Muscle layer of duodenum (tissue), 2 donors: ENCODE data around the gene MSI1.
A peak's percentile ranks its signal among the peaks of the same experiment; 100 is the strongest.

ENCODE experiments used
- H3K27ac ChIP-seq: one replicate; pipeline ENCODE4 v1.7.0; 2013; ENCODE audit warnings: mild to moderate bottlenecking, low read length
- H3K27me3 ChIP-seq: one replicate; pipeline ENCODE4 v1.7.0; 2013; ENCODE audit warnings: low read depth, mild to moderate bottlenecking, control low read depth, low read length
- H3K36me3 ChIP-seq, 2 donors: one replicate each; pipeline ENCODE4 v1.7.0; 2013; ENCODE audit warnings: low read length in 2 of 2, control low read depth in 1 of 2, mild to moderate bottlenecking in 1 of 2; ENCODE audit not compliant: insufficient read depth in 2 of 2, control insufficient read depth in 1 of 2
- H3K4me1 ChIP-seq, 2 donors: one replicate each; pipeline ENCODE4 v1.7.0; 2013; ENCODE audit warnings: low read length in 2 of 2, mild to moderate bottlenecking in 2 of 2, control low read depth in 1 of 2, moderate library complexity in 1 of 2; ENCODE audit not compliant: insufficient read depth in 2 of 2, control insufficient read depth in 1 of 2
- H3K4me3 ChIP-seq, 2 donors: one replicate each; pipeline ENCODE4 v1.7.0; 2013; ENCODE audit warnings: low read length in 2 of 2, low read depth in 1 of 2, mild to moderate bottlenecking in 1 of 2
- H3K9me3 ChIP-seq, 2 donors: one replicate each; pipeline ENCODE4 v1.7.0; 2013; ENCODE audit warnings: low read length in 2 of 2, control low read depth in 1 of 2, mild to moderate bottlenecking in 1 of 2; ENCODE audit not compliant: control insufficient read depth in 1 of 2
- donor health status: healthy.

MSI1 gene

DNA sequence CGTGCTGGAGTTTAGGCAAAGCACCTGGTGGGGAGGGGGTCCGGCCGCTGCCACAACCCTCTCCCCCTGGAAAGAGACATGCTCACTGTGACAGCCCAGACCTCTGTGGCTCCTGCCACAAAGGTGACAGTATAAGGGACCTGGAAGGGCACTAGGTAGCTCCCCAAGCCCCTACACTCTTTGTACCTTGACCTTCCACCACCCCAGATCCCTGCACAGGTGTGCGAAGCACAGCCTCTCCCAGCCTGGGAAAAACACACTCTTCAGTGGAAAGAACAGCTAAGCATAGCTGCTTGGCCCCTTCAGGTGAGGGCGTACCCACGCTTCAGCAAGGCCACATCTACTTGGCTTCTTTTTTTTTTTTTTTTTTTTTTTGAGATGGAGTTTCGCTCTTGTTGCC lies 36.4 kb downstream of the MSI1 start:
- Histone ChIP-seq H3K36me3 (no peaks in the 10 kb centered on the region), H3K4me3 (no peak overlapping the region), H3K4me1 (no peaks in the 10 kb centered on the region), H3K27me3 (no peaks in the 10 kb centered on the region), H3K9me3 (no peaks in the 10 kb centered on the region), H3K27ac (no peak overlapping the region)

DNA sequence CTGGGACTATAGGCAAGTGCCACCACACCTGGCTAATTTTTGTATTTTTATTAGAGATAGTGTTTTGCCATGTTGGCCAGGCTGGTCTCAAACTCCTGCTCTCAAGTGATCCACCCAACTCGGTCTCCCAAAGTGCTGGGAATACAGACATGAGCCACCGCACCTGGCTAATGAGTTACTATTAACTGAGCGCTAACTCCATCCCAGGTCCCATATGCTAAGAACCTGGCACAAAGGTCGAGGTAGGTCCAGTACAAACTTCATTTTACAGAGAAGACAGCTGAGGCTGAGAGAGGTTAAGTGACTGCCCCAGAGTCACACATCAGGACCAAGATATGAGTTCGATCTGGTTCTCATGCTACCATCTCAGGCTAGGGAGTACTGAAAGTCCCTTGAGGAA lies 36.9 kb downstream of the MSI1 start:
- no peaks in the 10 kb centered on the region for H3K9me3 ChIP-seq
- H3K36me3 ChIP-seq = no peaks in the 10 kb centered on the region
- no peak overlapping the region for H3K4me3 ChIP-seq
- no peaks in the 10 kb centered on the region for H3K27me3 ChIP-seq
- H3K4me1 ChIP-seq = no peaks in the 10 kb centered on the region
- no peak overlapping the region for H3K27ac ChIP-seq

DNA sequence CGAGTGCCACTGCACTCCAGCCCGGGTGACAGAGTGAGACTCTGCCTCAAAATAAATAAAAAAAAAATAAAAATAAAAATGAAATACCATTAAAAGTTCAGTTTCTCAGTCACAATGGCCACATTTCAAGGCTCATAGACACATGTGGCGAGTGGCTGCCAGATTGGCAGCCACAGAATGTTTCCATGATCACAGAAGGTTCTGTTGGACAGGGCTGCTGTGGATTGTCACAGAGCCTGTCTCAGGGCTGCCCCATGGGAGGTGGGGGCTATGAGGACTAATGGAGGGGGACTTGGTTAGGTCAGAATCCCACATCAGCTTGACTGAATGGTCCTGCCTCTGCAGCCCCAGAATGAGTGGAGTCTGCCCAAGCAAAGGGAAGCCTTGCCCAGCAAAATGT lies 37.6 kb downstream of the MSI1 start:
- no peaks in the 10 kb centered on the region for H3K4me1 ChIP-seq
- no peaks in the 10 kb centered on the region for H3K9me3 ChIP-seq
- H3K27me3 ChIP-seq = no peaks in the 10 kb centered on the region
- H3K4me3 ChIP-seq = no peak overlapping the region
- no peak overlapping the region for H3K27ac ChIP-seq
- no peaks in the 10 kb centered on the region for H3K36me3 ChIP-seq

DNA sequence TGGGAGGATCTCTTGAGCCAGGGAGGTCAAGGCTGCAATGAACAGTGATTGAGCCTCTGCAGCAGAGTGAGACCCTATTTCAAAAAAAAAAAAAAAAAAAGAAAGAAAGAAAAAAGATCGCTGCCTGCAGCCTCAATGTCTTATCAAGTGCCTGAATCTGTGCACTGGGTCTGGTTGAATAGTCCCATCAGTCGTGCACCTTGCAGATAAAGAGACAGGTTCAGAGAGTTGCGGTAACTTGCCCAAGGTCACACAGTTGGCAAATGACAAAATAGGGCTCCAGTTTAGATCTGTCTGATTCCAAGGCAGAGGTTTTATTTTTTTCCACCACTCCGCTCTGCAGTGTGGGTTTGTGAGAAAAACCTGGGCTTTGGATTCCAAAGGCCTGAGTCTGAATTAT lies 40.7 kb downstream of the MSI1 start:
- Histone ChIP-seq H3K4me3 (no peak overlapping the region), H3K36me3 (no peaks in the 10 kb centered on the region), H3K27ac (no peak overlapping the region), H3K27me3 (no peaks in the 10 kb centered on the region), H3K4me1 (no peaks in the 10 kb centered on the region), H3K9me3 (no peaks in the 10 kb centered on the region)

DNA sequence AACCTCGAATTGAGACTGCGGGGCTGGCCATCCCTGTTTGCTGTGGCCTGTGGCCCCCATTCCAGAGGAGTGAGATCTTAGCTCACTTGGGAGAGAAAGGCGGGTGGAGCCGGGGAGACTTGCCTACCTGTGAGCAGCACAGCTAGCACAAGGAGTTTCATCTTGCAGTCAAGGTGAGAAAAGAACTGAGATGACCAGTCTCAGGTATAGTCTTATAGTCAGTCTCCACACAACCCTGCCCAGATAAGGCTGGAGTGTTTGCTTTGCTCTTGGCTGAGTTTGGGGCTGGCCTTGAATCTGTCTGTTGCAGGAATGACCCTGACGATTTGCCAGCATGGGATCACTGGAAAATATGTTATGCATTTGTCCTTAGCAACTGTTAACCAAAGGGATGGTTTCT lies 41.4 kb downstream of the MSI1 start, which contains the start of gene PLA2G1B:
Gene PLA2G1B (minus strand): TSS at position 187 of the 400 bp plus-strand sequence. CDS start 26 bp downstream, at position 161.
- Histone ChIP-seq H3K36me3 (no peaks in the 10 kb centered on the region), H3K4me3 (no peak within 1 kb of the TSS), H3K4me1 (no peaks in the 10 kb centered on the region), H3K9me3 (no peaks in the 10 kb centered on the region), H3K27ac (no peak within 1 kb of the TSS), H3K27me3 (no peaks in the 10 kb centered on the region)

DNA sequence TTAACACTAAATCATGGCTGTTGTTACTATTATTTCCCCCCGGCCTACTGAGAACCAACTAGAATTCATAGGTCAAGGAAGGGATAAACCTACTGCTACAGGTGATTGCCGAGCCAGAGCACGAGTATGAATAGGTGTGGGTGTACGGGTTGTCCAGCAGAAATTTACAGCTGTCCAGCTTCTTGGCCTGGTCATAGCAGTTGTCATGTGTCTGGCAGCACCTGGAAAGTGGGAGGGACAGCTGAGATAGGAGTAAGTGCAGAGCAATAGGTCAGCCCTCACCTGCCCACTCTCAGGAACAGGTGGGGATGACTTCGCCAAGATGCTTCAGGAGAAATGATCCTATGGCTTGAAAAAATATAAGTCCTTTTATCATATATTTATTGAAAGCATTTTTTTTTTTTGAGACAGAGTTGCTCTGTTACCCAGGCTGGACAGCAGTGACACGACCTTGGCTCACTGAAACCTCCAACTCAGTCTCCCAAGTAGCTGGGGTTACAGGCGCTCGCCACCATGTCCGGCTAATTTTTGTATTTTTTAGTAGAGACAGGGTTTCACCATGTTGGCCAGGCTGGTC lies 44.0 kb downstream of the MSI1 start:
- no peak overlapping the region for H3K4me3 ChIP-seq
- H3K27ac ChIP-seq = no peak overlapping the region
- H3K9me3 ChIP-seq = no peaks in the 10 kb centered on the region
- no peaks in the 10 kb centered on the region for H3K27me3 ChIP-seq
- no peaks in the 10 kb centered on the region for H3K4me1 ChIP-seq
- no peaks in the 10 kb centered on the region for H3K36me3 ChIP-seq

DNA sequence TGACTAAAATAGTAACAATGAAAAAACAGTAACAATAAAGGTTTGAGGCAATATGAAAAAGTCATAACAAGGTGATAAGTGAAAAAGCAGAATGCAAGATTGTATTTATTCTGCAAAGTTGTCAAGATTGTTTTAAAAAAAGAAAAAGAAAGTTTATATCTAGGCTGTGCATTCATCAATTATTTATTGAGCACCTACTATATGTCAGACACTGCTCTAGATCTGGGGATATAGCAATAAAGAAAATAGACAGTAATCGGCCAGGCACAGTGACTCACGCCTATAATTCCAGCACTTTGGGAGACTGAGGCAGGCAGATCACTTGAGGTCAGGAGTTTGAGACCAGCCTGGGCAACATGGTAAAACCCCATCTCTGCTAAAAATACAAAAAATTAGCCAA lies 45.2 kb downstream of the MSI1 start:
- Histone ChIP-seq H3K4me1 (no peaks in the 10 kb centered on the region), H3K9me3 (no peaks in the 10 kb centered on the region), H3K27ac (no peak overlapping the region), H3K36me3 (no peaks in the 10 kb centered on the region), H3K27me3 (no peaks in the 10 kb centered on the region), H3K4me3 (no peak overlapping the region)

DNA sequence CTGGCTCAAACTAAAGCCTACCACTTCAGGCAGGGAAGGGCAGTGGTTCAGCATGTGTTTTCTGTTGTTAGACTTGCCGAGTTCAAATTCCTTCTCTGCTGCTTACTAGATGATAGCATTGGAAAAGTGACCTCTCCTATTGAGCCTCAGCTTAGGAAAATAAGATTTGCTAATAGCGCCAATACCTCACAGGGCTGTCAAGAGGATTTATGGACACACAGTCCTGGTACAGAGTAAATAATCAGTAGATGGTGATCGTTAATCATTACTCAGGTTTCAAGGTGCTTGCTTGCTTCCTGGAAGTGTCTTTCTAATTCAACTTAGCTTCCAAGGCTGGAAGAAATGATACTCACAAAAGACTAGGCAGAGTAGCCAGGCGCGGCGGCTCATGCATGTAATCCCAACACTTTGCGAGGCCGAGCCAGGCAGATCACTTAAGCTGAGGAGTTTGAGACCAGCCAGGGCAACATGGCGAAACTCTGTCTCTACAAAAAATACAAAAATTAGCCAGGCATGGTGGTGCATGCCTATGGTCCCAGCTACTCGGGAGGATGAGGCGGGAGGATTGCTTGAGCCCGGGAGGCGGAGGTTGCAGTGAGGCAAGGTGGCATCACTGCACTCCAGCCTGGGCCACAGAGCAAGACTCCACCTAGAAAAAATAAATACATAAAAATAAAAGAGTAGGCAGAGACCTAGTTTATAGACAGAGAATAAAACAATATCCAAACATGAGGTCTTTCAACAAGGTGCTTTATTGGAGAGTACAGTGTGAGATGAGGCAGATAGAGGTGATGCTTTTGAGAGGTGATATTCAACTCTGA lies 47.4 kb downstream of the MSI1 start:
- Histone ChIP-seq H3K4me3 (no peak overlapping the region), H3K27me3 (no peaks in the 10 kb centered on the region), H3K4me1 (peaks cover 4% of the 10 kb centered on the region in 2 donors), H3K36me3 (no peaks in the 10 kb centered on the region), H3K9me3 (no peaks in the 10 kb centered on the region), H3K27ac (no peak overlapping the region)

DNA sequence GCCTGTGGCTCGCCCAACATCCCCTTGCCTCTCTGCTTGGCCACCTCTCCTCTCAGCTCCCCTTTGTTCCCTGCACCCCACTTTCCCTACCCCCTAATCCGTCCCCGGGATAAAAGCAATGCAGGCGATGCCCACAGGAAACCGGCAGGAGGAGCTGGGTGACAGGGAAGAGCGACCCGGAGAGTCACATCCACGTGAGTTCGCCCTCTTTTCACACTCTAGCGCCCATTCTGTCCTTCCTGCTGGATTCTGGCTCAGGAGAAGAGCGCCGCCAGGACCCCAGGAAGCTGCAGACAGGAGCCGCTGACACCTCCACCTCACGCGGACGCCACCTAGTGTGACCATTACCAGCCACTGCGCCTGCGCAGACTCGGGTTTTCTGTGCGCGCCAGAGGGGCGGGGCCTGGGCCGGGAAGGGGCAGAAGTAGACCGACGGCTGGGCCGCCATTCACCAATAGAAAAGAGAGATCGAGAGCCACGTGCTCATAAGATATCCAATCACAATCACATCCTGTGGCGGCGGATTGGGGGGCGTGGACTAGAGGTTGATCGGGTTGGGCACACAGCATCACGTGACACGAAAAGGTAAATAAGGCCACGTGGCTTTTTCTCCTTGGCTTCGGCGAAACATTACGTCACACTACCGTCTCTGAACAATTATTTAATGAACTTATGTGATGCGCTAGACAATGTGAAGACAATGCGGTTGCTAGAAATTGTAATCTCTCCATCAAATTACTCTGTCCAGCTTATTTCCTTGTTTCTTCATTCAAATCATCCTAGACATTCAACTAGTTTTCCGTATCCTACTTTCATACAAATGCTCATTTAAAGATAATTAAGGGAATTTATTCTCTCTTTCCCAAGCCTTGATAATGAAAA lies 51.5 kb downstream of the MSI1 start:
- H3K36me3 ChIP-seq = no peaks in the 10 kb centered on the region
- H3K9me3 ChIP-seq = no peaks in the 10 kb centered on the region
- H3K27ac ChIP-seq = peak overlapping the region; percentile 91
- peak overlapping the region; percentile 70 to 74 for H3K4me3 ChIP-seq
- peaks cover 4% of the 10 kb centered on the region in 2 donors for H3K4me1 ChIP-seq
- H3K27me3 ChIP-seq = no peaks in the 10 kb centered on the region

DNA sequence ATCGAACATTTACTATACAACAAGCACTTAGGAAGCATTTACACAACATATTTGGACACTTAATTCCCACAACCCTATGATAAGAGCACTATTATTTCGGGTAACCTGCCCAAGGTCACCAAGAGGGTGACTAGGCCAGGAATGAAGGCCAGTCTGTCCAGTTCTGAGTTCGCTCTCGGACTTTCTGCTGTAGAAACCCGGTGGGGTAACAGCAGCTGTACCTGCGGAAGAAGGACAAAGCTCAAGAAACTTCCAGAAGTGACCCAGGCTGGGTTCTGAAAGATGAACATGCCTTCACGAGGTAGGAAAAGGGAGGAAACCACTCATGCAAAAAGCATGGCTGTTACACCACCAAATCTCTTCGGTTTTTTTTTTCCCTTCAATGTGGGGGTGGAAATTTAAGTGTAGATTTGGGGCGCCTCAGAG lies 52.2 kb downstream of the MSI1 start:
- Histone ChIP-seq H3K27ac (peak overlapping the region; percentile 91), H3K9me3 (no peaks in the 10 kb centered on the region), H3K27me3 (no peaks in the 10 kb centered on the region), H3K4me3 (peak overlapping the region; percentile 70 to 74), H3K36me3 (no peaks in the 10 kb centered on the region), H3K4me1 (peaks cover 4% of the 10 kb centered on the region in 2 donors)

DNA sequence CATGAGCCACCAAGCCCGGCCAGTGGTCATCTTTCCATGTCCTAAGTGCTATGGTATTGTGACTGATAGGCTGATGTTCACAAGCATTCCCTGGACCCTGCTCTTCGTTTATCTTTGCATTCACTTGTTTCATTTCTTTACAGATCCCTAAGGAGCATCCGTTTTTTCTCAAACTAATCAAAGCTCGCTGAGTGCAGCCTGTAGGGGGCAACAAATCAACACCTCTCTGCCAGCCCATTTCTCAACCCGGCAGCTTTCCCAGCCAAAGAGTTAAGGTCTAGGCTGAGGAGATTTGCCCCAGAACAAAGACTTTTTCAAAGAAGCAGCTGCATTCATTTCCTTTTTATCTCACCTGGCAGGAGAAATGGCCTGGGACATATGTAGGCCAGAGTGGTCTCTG lies 54.7 kb downstream of the MSI1 start:
- no peaks in the 10 kb centered on the region for H3K27me3 ChIP-seq
- H3K9me3 ChIP-seq = no peaks in the 10 kb centered on the region
- H3K4me1 ChIP-seq = peaks cover 4% of the 10 kb centered on the region in 2 donors
- no peak overlapping the region for H3K4me3 ChIP-seq
- no peaks in the 10 kb centered on the region for H3K36me3 ChIP-seq
- no peak overlapping the region for H3K27ac ChIP-seq
